GM19463 (cell line): ENCODE results near the gene MIAT.

Experiments used
- ATAC-seq: cut with Tn5 transposase; IDR thresholded peaks from one replicate; pipeline ENCODE4 v1.9.1; 2021; ENCODE audit warnings: mild to moderate bottlenecking, moderate library complexity; ENCODE audit not compliant: unreplicated experiment

Gene MIAT

DNA sequence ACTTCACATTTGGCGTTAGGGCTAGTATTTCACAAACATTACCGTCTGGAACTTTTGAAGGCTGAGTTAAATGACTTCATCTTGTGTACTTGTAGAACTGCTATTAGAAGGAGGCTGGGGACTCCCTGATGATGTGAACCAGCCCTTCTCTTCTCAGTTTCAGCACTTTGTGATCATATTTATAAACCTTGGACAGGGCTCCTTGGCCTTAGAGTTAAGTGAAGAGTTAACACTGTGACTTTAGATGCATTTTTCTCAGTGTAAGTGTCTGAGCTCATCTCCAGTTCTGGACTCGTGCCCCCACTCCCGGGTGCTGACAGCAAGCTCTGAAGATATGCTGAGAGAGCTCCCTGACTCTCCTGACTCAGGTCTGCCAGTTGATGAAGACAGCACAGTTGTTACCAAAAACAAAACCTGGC lies 8.4 kb downstream of the MIAT start:
- peak; percentile 19 for ATAC-seq

DNA sequence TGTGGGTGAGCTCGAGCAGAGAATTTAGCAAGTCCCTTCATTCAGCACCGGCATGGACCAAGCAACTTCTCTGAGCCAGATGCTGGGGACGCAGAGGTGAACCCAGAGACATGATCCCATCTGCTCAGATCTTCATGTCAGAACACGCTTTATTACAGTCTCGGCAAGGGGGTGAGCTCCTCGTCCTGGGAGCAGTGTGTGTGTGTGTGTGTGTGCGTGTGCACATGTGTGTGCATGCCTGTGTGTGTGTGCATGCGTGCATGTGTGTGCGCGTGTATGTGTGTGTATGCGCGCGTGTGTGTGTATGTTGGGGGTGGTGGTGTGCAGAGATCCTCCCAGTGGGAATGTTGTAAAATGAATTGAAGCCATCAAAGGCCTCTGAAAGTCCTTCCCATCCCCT lies 9.8 kb downstream of the MIAT start:
- ATAC-seq: no peak

DNA sequence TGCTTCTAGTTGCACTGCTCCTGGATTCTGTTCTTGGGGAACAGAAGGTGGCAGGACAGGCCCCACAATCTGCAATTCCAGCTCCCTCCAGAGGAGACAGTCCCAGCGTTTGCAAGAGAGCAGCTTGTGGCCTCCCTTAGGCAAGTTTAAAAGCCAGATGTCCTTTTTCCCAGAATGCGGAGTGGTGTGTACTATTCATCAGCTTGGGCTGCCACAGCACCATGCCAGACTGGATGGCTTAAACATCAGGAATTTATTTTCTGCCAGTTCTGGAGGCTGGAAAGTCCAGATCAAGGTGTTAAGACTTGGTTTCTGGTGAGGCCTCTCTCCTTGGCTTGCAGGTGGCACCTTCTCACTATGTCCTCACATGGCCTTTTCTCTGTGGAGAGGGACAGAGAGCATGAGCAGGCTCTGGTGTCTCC lies 11.7 kb downstream of the MIAT start:
- no peak for ATAC-seq

DNA sequence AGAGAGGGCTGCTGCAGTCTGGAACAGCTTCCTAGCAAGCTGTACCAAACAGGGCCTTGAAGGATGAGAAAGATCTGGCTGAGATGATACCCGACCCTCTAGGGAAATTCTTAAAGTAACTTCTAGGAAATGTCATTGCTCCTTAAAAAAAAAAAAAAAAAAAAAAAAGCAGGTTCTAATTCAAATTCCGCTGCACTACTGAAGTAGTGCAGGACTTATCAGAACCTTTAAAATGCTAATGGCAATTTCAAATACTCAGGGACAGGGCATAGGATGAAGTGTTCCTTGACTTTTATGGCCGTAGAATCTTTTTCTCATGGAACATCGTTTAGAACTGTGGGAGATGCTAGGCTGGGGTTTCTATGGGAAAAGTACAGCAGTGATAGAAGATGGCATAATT lies 13.1 kb downstream of the MIAT start:
- no peak for ATAC-seq

DNA sequence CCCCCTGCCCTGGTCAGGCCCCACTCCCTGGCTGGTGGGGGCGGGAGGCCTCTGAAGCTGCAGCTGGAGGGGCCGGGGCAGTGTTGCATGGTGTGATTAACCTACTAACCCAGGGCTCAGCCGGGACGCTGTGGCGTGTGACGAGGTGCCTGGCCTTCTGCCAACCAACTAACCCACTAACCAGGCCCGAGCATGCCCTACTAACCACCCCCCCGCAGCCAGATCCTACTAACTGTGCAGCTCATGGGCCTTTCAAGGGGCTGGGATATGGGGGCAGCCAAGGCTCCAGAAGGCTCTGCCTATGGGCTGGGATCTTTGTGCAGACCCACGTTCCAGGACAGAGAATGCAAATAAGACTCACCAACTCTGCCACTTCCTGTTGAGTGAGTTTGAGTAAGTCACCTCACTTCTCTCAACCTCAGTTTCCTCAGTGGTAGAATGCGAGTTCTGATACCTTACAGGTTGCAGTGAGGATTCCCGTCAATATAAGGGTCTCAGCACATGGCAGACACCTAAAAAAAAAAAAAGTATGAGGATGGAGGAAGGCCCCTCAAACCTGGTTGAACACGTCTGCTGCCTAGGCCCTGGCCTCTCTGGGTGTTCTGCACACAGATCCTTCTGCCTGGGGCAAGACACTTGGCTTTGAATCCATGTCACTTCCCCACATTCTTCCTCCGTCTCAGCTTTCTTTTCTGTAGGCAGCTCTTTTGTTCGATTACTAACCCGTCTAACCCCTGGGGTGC lies 14.1 kb downstream of the MIAT start:
- no peak for ATAC-seq

DNA sequence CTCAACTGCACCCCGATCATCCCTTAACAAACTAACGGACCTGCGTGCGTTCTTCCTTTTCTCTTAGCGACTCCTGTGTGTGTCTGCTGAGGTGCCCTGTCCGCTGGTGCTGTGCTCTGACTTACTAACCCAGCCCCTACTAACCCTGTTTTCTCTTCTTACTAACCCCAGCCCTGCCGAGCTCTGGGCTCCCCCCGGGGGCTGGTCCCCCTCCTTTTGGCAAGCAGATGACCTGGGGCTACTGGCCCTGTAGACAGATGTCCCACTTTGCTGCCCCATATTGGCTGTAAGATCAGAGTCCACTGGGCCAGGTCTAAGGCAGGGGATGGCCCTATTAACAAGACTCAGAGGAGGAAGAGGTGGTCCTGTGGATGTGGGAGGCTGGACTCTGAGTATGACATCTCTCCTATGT lies 14.7 kb downstream of the MIAT start:
- no peak for ATAC-seq

DNA sequence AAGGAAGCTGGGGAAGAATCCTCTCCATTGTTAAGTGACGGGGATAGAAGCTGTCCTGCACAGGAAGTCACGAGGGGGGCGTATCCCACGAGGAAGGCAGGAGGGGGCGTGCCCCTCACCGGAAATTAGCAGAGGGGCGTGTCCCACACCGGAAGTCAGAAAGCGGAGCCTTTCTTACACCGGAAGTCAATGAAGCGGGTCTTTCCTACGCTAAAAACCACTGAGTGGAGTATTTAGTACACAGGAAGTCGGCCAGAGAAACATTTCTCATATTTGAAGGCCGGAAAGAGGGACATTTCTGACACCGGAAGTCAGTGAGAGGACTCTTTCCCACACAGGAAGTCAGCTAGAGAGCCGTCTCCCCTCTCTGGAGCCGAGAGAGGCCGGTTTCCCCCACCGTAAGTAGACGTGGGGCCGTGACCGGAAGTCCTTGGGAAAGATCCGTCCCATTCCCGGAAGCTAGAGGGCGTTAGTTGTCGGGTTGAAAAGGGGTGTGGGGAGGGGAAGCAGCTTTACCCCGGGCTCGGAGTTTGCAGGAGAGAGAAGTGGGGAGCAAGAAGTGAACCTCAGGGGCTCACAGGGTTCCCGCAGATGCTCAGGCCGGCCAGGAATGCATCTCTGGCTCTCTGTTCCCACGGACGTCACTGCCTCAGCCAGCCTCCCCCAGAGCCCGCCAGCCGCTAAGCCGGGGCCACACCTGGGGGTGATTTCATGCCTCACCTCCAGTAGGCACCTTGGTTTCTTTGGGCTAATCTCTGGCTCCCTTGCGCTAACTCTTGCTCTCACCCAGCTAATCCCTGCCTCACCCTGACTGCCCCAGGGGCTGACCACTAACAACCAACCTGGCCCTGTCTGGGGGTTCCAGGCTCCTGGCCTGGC lies 15.4 kb downstream of the MIAT start:
- ATAC-seq: peak; percentile 70

DNA sequence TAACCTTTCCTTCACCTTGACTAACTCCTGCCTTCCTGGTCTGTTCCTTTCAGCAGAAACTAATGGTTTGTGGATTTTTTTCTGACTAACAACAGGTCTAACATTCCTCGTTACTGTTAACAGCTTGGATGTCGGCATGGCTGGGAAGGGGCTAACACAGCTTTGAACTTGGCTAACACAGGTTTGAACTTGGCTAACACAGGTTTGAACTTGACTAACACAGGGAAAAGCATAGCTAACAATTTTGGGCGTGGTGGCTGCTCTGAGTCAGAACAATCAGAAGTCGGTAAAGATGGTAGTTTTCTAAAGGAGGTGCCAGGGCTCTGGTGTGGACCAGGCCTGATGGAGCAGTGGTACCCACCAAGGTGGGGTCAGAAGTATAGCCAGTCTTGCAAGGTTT lies 16.1 kb downstream of the MIAT start:
- no peak for ATAC-seq

DNA sequence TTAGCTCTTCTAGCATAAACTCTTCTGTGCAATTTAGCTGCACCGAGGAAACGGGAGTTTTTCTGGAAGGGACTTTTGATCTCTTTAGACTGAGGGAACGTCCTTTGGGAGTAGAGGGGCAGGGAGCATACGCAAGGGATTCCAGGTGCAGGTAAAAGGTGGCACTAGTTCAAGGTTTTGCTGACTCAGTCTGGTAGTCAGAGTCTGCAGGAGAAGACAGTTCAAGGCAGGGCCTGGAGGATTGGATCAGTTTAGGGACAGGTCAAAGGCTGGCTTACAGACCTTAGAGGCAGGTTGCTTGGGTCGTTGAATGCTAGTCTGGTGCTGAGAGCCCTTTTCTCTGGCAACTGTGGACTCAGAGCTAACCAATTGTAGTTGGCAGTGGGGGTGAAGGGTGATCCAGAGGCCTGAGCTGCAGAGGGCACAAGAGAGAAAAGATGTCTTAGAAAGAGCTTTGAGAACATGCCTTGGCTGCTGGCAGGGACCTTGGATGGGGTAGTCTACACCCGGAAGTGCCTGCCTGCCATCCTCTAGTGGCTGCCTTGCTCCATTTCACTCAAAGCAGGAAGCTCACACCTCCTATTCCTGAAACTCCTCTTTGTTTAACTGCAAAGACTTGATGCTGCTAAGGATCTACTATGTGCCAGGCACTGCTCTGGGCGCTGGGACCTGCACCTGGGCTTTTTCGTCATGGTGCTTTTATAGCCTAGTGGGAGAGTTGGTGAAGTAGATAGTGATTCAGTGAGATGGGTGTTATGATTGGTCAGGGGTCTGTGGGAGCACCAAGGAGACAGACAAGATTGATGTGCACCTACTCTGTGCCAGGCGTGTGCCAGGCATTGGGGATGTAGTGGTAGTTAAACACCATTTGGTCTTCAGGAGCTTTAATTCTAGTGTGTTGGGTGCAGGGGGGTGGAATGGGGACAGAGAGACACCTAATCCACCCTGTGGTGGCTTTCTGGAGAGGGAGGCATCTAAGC lies 17.1 kb downstream of the MIAT start:
- no peak for ATAC-seq

DNA sequence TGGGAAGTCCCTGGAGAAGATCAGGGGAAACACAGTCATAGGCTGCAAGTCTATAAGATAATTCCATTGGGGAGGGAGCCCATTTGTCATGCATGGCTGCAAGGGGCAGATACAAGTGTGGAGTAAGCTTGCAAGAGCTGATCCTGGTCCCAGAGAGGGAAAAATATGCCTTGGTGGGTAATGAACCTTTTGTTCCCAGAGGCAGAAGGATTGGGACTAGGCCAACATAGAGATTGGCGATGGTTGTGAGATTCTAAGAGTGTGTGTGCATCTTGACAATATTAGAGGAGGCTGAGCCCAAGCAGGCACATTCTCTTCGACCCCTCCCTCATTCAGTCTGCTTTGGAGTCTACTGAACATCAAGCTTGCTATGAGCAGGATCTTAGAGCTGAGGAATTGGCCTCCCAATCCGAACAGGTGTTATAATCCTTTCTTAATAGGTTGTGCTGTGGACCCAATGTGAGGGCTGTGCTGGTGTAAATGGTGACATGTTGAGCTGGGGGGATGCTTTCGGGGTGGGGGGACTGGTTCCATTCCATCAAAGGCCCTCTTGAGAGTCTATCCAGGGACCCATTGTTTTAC lies 18.4 kb downstream of the MIAT start:
- ATAC-seq: no peak

DNA sequence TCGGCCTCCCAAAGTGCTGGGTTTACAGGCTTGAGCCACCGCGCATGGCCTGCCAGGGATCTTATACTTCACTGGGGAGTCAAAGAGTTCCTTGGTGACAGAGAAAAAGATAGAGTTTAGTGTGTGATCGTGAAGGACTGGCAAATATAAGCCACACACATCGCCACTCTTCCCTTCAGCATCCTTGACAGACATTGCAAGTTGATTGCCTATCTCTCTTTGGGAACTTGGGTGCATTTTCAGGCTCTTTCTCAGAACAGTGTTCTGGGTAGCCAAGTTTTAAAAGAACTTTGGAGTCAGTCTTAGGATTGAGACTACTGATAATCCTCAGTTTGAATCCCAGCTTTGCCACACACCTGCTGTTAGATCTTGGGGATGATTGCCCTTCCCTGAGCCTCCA lies 19.8 kb downstream of the MIAT start:
- no peak for ATAC-seq

DNA sequence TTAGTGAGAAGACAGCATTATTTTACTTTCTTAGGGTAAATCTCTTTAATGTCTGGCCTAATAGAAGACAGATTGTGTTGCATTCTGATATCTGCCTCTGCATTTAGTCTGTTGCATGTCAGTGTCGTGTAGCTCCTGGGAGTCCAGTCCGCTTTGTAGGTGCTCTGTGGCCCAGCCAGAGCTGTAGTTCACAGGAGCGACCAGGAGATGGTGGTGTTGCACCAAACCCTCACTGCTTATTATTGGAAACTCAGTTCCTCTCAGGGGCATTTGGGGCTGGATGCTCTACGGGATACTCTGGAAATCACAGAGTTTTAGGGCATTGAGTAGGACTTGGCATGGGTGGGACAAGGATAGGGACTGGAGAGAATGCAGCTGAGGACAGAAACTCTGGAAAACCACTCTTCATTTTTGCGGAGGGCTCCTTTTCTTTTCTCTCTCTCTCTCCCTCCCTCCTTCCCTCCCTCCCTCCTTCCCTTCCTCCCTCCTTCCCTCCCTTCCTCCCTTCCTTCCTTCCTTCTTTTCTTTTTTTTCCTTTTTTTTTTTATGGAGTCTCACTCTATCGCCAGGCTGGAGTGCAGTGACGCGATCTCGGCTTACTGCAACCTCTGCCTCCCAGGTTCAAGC lies 21.7 kb downstream of the MIAT start:
- ATAC-seq: no peak

DNA sequence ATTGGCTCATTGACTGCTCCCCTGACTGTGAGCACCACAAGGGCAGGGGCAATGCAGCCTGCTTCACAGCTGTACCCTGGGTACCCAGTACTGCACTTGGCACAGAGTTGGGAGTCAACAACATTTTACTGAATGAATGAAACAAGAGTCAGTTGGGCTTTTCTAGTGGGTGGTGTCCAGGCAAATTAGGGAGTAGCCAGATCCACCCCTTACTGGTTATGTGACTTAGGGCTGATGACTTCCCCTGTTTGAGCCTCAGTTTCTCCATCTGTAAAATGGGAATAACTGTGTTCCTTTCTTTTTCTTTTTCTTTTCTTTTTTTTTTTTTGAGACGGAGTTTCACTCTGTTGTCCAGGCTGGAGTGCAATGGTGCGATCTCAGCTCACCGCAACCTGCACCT lies 23.1 kb downstream of the MIAT start:
- ATAC-seq: no peak

DNA sequence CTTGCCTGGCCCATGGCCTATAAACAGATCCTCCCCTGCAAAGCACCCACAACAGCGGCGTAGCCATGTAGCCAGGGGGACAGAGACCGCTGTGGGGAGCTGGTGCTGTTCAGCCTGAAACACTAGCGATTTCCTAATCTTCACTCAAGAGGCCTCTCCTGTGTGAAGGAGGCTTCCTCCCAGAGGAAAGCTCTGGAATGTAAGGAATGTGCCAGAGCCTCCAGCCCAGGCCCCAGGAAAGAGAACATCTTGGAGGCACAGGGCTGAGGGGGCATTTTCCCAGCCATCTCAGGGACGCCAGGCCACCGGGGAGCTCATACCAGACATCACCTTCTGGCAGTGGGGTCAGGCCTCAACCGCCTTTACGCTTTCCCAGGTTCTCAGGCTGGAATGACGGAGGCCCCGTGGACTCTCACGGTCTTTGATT lies 24.0 kb downstream of the MIAT start:
- ATAC-seq: no peak

DNA sequence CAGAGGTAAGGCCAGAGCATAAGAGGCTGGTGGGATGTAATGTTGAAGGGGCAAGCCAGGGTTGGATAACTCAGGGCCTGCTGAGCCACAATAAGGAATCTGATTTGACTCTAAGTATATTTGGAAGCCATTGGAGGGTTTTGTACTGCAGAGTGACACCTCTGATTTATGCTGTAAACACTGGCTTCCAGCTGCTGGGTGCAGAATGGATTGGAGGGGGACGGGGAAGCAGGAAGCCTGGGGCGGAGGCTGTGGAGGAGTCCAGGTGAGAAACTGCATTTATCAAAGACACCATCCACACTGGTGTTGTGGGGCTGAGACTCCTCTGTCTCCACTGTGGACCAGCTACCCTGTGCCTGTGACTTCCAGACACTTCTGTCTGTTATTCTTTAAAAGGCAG lies 26.8 kb downstream of the MIAT start:
- no peak for ATAC-seq

DNA sequence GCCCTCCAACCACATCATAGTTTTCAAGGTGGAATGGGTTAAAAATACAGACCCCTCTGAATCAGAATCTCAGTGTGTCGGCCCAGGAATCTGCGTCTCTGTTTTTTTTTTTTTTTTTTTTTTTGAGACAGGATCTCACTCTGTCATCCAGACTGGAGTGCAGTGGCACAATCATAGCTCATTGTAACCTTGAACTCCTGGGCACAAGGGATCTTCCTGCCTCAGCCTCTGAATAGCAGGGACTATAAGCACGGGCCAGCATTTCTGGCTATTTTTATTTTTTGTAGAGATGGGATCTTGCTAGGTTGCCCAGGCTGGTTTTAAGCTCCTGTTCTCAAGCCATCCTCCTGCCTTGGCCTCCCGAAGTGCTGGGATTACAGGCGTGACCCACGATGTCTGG lies 28.2 kb downstream of the MIAT start:
- ATAC-seq: no peak

DNA sequence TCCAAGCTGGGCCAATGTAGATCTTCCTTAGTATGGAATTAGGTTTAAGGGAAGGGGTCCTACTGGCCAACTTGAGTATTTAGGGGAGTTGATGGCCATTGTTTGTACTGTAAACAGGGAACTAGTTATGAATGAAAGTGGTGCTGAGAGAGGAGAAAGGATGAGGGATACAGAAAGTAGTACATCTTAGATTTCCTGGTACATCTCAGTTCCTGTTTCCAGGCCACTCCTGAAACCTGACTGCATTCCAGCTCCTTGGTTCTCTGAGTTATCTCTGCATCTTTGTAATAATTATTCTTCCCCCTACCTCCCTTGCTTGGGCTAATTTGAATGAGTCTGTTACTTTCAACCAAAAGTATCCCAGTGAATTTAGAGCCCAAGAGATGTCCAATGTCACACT lies 30.1 kb downstream of the MIAT start:
- no peak for ATAC-seq

DNA sequence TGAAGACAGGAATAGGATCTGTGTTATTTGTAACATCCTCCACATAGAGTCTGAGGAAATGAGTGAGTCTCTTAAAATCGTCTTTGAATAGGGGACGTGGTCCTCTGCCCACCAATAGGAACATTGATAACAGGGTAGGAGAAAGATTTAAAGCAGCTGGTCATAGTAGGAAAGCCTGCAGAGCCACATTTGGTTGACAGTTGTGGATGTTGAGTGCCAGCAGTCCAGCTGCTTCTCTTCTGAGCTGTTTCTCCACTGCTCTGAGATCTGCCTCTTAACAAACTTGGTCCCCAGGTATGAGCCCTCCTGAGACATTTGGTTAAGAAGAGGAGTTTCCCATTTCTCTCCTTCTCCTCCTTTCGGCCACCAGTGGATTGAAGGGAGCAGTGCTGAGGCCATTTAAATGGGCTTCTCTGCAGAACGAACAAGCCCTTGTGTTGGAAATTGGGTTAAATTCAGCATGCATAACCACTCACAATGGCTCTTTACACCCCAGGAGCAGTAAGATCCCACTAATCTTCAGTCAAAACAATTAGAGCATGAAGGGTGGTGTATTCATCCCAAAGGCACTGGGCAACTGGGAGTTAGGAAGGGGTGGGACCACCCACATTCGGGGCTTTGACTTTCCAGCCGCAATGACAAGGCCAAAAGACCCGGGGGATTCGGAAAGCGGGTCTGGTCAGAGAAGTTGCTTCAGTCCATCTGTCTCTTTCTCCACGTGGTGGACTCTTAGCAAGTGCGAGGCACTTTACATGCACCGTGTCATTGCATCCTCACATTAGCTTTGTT lies 32.3 kb downstream of the MIAT start:
- no peak for ATAC-seq

DNA sequence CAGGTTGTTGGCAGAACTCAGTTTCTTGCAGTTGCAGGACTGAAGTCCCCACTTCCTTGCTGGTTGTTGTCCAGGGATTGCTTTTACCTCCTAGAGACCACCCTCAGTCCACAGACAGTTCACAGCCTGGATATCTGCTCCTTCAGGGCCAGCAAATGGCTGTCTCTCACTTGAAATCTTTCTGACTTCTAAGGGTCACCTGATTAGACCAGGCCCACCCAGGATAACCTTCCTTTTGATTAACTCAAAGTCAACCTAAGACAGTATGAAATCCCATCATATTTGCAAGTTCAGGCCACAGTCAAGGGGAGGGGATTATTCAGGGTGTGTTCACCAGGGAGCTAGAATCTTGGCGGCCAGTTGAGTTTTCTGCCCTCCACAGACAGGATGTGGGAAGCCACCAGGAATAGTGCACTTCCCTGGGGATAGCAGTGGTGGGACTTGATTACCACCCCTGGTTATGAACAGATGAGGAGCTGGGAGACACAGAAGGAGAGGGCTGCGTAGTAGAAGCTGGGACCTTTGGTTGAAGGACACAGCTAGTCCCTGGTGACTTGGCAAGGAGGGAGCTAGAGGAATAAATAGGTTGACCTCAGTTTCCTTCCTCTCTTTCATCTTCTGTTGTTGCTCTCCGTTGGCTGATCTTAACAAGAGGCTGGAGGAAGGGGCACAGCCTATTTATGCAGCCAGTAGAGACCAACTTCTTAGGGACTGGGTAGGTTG lies 33.4 kb downstream of the MIAT start:
- ATAC-seq: no peak
